Liver (tissue), 9 donors: ENCODE measurements around the gene STAMBPL1. TPM values are rescaled to one million over a fixed set of nuclear protein-coding genes. Genes with fewer than 3 reads are reported as not detected.

Source experiments
- DNase-seq: peaks from one replicate; pipeline ENCODE4 v3.0.0-alpha.2; 2017; ENCODE audit warnings: low spot score
- H3K27ac ChIP-seq, 2 donors: one replicate each; pipeline ENCODE4 v1.7.0; 2013; ENCODE audit warnings: inconsistent platforms in 2 of 2, low read length in 2 of 2, control low read depth in 1 of 2, low read depth in 1 of 2, mild to moderate bottlenecking in 1 of 2
- H3K27me3 ChIP-seq, 4 donors: one replicate each; pipeline versions ENCODE4 v1.6.1 to v1.7.0; 2013; ENCODE audit warnings: low read length in 3 of 4, inconsistent platforms in 1 of 4, mild to moderate bottlenecking in 1 of 4, moderate library complexity in 1 of 4; ENCODE audit not compliant: control insufficient read depth in 4 of 4, insufficient read depth in 4 of 4
- H3K36me3 ChIP-seq, 4 donors: one replicate each; pipeline versions ENCODE4 v1.6.1 to v1.7.0; 2013; ENCODE audit warnings: low read length in 3 of 4, mild to moderate bottlenecking in 3 of 4, low read depth in 1 of 4, moderate library complexity in 1 of 4; ENCODE audit not compliant: control insufficient read depth in 4 of 4, insufficient read depth in 3 of 4
- H3K4me1 ChIP-seq, 4 donors: one replicate each; pipeline versions ENCODE4 v1.6.1 to v1.7.0; 2013; ENCODE audit warnings: low read length in 3 of 4, mild to moderate bottlenecking in 3 of 4, moderate library complexity in 1 of 4; ENCODE audit not compliant: control insufficient read depth in 4 of 4, insufficient read depth in 4 of 4
- H3K4me3 ChIP-seq, 3 donors: one replicate each; pipeline versions ENCODE4 v1.6.1 to v1.7.0; 2013; ENCODE audit warnings: low read length in 3 of 3, control low read depth in 1 of 3, low read depth in 1 of 3, mild to moderate bottlenecking in 1 of 3
- H3K9ac ChIP-seq, 2 donors: one replicate each; pipeline ENCODE4 v1.7.0; 2013; ENCODE audit warnings: low read length in 2 of 2, mild to moderate bottlenecking in 2 of 2, moderate library complexity in 2 of 2, control low read depth in 1 of 2, low read depth in 1 of 2
- H3K9me3 ChIP-seq, 4 donors: one replicate each; pipeline versions ENCODE4 v1.6.1 to v1.7.0; 2013; ENCODE audit warnings: low read length in 3 of 4; ENCODE audit not compliant: control insufficient read depth in 4 of 4
- EGR1 ChIP-seq, 2 donors: IDR thresholded peaks; 2 replicates each; pipeline ENCODE4 v1.6.1; 2016 to 2018; ENCODE audit warnings: antibody characterized with exemption in 2 of 2, low read depth in 2 of 2
- FOXA1 ChIP-seq: IDR thresholded peaks from 2 replicates; pipeline ENCODE4 v1.6.1; 2016; ENCODE audit warnings: antibody characterized with exemption
- HNF4A ChIP-seq, 2 donors: conservative IDR thresholded peaks; 2 replicates each; pipeline ENCODE4 v1.6.1; 2016; ENCODE audit warnings: antibody characterized with exemption in 2 of 2, mild to moderate bottlenecking in 2 of 2
- JUND ChIP-seq, 2 donors: IDR thresholded peaks; 2 replicates each; pipeline ENCODE4 v1.6.1; 2016; ENCODE audit warnings: antibody characterized with exemption in 2 of 2
- NR2F2 ChIP-seq: IDR thresholded peaks from 2 replicates; pipeline ENCODE4 v1.6.1; 2016; ENCODE audit warnings: antibody characterized with exemption
- RAD21 ChIP-seq, 2 donors: IDR thresholded peaks; 2 replicates each; pipeline ENCODE4 v1.6.1; 2016; ENCODE audit warnings: antibody characterized with exemption in 2 of 2, mild to moderate bottlenecking in 2 of 2
- RXRA ChIP-seq, 2 donors: IDR thresholded peaks; 2 replicates each; pipeline ENCODE4 v1.6.1; 2017 to 2018; ENCODE audit warnings: antibody characterized with exemption in 2 of 2, mild to moderate bottlenecking in 1 of 2
- SP1 ChIP-seq: IDR thresholded peaks from 2 replicates; pipeline ENCODE4 v1.6.1; 2018; ENCODE audit warnings: antibody characterized with exemption, mild to moderate bottlenecking
- YY1 ChIP-seq: IDR thresholded peaks from 2 replicates; pipeline ENCODE4 v1.6.1; 2016; ENCODE audit warnings: antibody characterized with exemption, mild to moderate bottlenecking
- WGBS: extraction: QIAGEN DNeasy Blood & Tissue Kit; methylation state at CpG from one replicate; pipeline ENCODE4 v1.1.7; 2013; 5-methylcytosine and 5-hydroxymethylcytosine counted together
- polyA plus RNA-seq, 2 donors: library from polyadenylated mRNA; stranded (reverse) in 1 of 2; unstranded in 1 of 2; fragments of 200-250 nt in 1 of 2; fragments of >200 nt in 1 of 2; fragmentation: Nextera tagmentation in 1 of 2; extraction: Ambion mirVana in 1 of 2; gene quantifications; one replicate each; pipeline versions ENCODE4 v1.2.1 to v1.2.3, GENCODE V29; 2013 to 2015
- total RNA-seq, 2 donors: library from RNA; depleted of rRNA; stranded (reverse); fragments of >200 nt; gene quantifications; one replicate each; pipeline ENCODE4 v1.2.3, GENCODE V29; 2014
- TF ChIP-seq, protein P1 (sequence below): fragments of 150-350 bp; IDR thresholded peaks from 2 replicates; pipeline ENCODE4 v1.5.1; 2017; ENCODE audit warnings: improper control_type of control experiment, low read depth, low read length; ENCODE audit not compliant: missing input control
- TF ChIP-seq, protein P2 (sequence below): IDR thresholded peaks from 2 replicates; pipeline ENCODE4 v1.6.1; 2016; ENCODE audit warnings: antibody characterized with exemption
- TF ChIP-seq, protein P3 (sequence below): IDR thresholded peaks from 2 replicates; pipeline ENCODE4 v1.6.1; 2016; ENCODE audit warnings: antibody characterized with exemption, mild to moderate bottlenecking
- TF ChIP-seq, protein P4 (sequence below): IDR thresholded peaks from 2 replicates; pipeline ENCODE4 v1.6.1; 2016; ENCODE audit warnings: antibody characterized with exemption
- donor health status: healthy.
- donor health status: healthy.
- donor health status: healthy.
- donor health status: healthy.
- donor health status: healthy.

Gene STAMBPL1
- total and polyA plus RNA-seq, 4 donors: 1.3 to 8.0 (median 3.7) TPM

DNA sequence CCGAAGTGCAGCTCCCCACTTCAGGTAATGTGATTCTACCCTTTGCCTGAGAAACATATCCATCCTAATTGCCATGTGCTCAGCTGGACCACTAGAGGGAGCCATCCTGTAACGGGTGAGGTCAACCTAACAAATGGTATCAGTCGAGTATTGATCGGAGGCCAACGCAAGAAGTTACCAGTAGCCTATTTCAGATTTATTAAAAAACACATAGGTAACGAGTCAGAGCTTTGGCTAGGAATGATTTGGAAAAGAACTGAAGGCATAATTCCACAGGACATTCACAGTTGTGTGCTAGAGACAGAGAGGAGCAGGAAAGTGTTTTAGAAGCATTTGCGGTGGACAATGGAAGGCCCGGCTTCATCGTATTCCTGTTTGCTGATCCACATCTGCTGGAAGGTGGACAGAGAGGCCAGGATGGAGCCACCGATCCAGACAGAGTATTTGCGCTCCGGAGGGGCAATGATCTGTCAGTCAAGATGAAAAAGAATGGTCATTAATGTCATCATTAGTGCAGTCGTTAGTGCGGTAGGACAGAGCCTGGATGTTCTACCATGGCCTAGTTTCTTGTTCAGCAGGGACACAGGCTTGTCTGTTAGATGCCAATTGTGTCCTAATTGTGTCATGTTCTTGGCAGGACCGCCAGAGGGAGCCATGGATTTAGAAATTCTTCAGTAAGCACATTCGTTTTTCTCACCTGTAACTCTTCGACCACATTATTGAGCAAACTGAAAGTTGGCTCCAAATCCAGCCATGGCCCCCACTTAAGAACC is 55.0 kb downstream of the STAMBPL1 start:
- DNase-seq: peak; percentile 64
- H3K4me1 ChIP-seq: peaks cover 3 to 13% (median 8%) of the 10 kb centered on the region in 4 donors
- TF ChIP-seq SP1: peak; percentile 20
- TF ChIP-seq, protein P1, sequence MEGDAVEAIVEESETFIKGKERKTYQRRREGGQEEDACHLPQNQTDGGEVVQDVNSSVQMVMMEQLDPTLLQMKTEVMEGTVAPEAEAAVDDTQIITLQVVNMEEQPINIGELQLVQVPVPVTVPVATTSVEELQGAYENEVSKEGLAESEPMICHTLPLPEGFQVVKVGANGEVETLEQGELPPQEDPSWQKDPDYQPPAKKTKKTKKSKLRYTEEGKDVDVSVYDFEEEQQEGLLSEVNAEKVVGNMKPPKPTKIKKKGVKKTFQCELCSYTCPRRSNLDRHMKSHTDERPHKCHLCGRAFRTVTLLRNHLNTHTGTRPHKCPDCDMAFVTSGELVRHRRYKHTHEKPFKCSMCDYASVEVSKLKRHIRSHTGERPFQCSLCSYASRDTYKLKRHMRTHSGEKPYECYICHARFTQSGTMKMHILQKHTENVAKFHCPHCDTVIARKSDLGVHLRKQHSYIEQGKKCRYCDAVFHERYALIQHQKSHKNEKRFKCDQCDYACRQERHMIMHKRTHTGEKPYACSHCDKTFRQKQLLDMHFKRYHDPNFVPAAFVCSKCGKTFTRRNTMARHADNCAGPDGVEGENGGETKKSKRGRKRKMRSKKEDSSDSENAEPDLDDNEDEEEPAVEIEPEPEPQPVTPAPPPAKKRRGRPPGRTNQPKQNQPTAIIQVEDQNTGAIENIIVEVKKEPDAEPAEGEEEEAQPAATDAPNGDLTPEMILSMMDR: peak; percentile 96
- TF ChIP-seq, protein P2, sequence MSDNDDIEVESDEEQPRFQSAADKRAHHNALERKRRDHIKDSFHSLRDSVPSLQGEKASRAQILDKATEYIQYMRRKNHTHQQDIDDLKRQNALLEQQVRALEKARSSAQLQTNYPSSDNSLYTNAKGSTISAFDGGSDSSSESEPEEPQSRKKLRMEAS: peak; percentile 34
- peak; percentile 3 to 12 for TF ChIP-seq JUND (IDR thresholded peaks at IDR 0.05)
- TF ChIP-seq, protein P3, sequence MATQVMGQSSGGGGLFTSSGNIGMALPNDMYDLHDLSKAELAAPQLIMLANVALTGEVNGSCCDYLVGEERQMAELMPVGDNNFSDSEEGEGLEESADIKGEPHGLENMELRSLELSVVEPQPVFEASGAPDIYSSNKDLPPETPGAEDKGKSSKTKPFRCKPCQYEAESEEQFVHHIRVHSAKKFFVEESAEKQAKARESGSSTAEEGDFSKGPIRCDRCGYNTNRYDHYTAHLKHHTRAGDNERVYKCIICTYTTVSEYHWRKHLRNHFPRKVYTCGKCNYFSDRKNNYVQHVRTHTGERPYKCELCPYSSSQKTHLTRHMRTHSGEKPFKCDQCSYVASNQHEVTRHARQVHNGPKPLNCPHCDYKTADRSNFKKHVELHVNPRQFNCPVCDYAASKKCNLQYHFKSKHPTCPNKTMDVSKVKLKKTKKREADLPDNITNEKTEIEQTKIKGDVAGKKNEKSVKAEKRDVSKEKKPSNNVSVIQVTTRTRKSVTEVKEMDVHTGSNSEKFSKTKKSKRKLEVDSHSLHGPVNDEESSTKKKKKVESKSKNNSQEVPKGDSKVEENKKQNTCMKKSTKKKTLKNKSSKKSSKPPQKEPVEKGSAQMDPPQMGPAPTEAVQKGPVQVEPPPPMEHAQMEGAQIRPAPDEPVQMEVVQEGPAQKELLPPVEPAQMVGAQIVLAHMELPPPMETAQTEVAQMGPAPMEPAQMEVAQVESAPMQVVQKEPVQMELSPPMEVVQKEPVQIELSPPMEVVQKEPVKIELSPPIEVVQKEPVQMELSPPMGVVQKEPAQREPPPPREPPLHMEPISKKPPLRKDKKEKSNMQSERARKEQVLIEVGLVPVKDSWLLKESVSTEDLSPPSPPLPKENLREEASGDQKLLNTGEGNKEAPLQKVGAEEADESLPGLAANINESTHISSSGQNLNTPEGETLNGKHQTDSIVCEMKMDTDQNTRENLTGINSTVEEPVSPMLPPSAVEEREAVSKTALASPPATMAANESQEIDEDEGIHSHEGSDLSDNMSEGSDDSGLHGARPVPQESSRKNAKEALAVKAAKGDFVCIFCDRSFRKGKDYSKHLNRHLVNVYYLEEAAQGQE: no peak
- no peak for TF ChIP-seq FOXA1
- peak; percentile 1 to 31 for TF ChIP-seq HNF4A (conservative IDR thresholded peaks at IDR 0.05)
- peak; percentile 16 to 19 for TF ChIP-seq RXRA (IDR thresholded peaks at IDR 0.05)
- TF ChIP-seq YY1: peak; percentile 78
- TF ChIP-seq RAD21 (IDR thresholded peaks at IDR 0.05): peak; percentile 84 to 92
- H3K9me3 ChIP-seq: no peaks in the 10 kb centered on the region
- H3K27ac ChIP-seq: peak overlapping the region; percentile 20 to 48
- H3K9ac ChIP-seq: peak overlapping the region in 1 of 2 donors; percentile 13
- no peak overlapping the region for H3K4me3 ChIP-seq
- no peaks in the 10 kb centered on the region for H3K27me3 ChIP-seq
- WGBS: 23% methylated on average over 17 of the region's 17 CpGs
- H3K36me3 ChIP-seq: peaks cover 0 to 2% (median 0%) of the 10 kb centered on the region in 4 donors

DNA sequence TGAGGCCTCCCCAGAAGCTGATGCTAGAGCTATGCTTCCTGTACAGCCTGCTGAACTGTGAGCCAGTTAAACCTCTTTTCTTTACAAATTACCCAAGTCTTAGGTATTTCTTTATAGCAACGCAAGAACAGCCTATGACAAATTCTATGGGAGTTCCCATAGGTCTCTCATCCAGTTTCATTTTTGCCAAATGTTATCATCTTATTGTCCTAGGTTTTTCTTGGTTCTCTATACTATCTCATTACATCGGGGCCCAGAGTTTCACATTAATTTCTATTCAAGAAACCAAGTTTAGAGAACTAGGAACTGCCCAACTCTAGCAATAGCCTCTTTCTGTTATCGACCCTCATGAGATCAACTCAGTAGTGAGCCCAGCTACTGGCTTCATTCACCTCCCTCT is 56.6 kb downstream of the STAMBPL1 start:
- peaks cover 3 to 13% (median 8%) of the 10 kb centered on the region in 4 donors for H3K4me1 ChIP-seq
- H3K27me3 ChIP-seq: no peaks in the 10 kb centered on the region
- no peak overlapping the region for H3K4me3 ChIP-seq
- H3K9ac ChIP-seq: no peak overlapping the region
- no peak overlapping the region for H3K27ac ChIP-seq
- no peaks in the 10 kb centered on the region for H3K9me3 ChIP-seq
- DNase-seq: no peak
- TF ChIP-seq EGR1 (IDR thresholded peaks at IDR 0.05; ENCODE audit: low read depth in 2 of 2) (no peak), SP1 (no peak), FOXA1 (no peak), YY1 (no peak), NR2F2 (no peak)
- TF ChIP-seq, protein P4, sequence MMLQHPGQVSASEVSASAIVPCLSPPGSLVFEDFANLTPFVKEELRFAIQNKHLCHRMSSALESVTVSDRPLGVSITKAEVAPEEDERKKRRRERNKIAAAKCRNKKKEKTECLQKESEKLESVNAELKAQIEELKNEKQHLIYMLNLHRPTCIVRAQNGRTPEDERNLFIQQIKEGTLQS: no peak
- TF ChIP-seq, protein P3: no peak
- WGBS: 94% methylated on average over 3 of the region's 3 CpGs
- H3K36me3 ChIP-seq: peaks cover 0 to 2% (median 0%) of the 10 kb centered on the region in 4 donors
